NT2/D1 (cell line): ENCODE results near the gene KRT82.

Source experiments
- SUZ12 ChIP-seq: IDR thresholded peaks from 2 replicates; pipeline ENCODE4 v1.6.1; 2011; ENCODE audit not compliant: insufficient read length, insufficient read depth; ENCODE audit errors: extremely low read depth
- YY1 ChIP-seq: IDR thresholded peaks from 2 replicates; pipeline ENCODE4 v1.6.1; 2011; ENCODE audit not compliant: insufficient read length, insufficient read depth
- ZNF274 ChIP-seq: IDR thresholded peaks from 2 replicates; pipeline ENCODE4 v1.6.1; 2011; ENCODE audit warnings: mild to moderate bottlenecking, low read depth, low read length

DNA sequence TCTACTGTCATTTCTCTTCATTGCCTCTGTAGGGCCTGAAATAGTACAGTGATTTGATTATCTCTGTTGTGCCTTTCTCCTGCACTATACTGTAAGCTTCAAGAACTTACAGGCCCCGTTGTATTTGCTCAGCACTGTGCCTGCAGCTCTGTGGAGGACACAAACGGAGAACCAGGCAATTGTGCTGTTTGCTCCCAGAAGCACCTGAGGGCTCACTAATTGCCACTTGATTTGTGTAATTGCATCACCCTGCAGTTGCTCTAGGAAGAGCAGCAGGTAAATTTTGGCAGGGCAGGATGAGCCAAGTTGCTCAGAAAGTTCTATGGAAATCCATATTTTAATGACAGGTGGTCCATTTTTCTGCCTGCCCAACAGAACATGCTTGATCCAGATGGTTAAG, 11.6 kb upstream of the KRT82 start:
- TF ChIP-seq ZNF274 (no peak), YY1 (no peak), SUZ12 (no peak)
